ENCODE measurements around the gene EVI5. TPM values are rescaled to one million over a fixed set of nuclear protein-coding genes. Genes with fewer than 3 reads are reported as not detected.

Gene EVI5
- total RNA-seq (10 to 100 TPM; 20.5 to 46.2 (median 27.4) TPM), polyA plus RNA-seq (1 to 10 TPM; 4.6 to 5.0 TPM)
- long read RNA-seq, donor 1, partial matches to known transcripts = 2 of 6 reads
- long read RNA-seq, donor 1, other reads (novel, unspliced or antisense) = 4 of 6 reads
- long read RNA-seq, donor 2, partial matches to known transcripts = 1 of 14 reads
- long read RNA-seq, donor 2, other reads (novel, unspliced or antisense) = 13 of 14 reads
- long read RNA-seq, donor 3, partial matches to known transcripts = 11 of 25 reads
- long read RNA-seq, donor 3, other reads (novel, unspliced or antisense) = 14 of 25 reads

GRCh38 chr1:92784639-92785500 is at the start of gene EVI5:
TSS of gene EVI5 (minus strand) at chr1:92785108. CDS start at chr1:92736546, 48,562 bp downstream.
- WGBS, 2 donors = 1% methylated on average over 87 to 94 of the region's 94 CpGs
- intact Hi-C loops (cut with DNase I) = loop anchor here in 2 of 10 donors (2.0 to 5.0 kb wide), 2 partner anchors 28 to 47 kb away; partner anchors contain the start of gene RPL5 (in 1 of the 2)

DNA sequence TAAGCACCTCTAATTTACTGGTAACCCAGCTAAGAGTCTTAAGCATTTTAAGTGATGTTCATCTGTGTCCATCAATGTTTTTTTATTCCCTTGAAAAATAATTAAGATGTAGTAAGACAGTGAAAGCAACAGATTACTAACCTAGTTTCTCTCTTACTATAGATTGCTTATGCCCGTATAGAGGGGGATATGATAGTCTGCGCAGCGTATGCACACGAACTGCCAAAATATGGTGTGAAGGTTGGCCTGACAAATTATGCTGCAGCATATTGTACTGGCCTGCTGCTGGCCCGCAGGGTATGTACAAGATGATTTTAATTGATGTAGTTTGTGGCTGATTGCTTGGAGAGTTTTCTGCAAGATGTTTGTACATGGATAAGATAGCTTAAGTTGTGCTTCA is 49.7 kb upstream of the EVI5 start:
- Histone ChIP-seq H3K36me3 (peaks cover 0 to 64% (median 38%) of the 10 kb centered on the region in 9 donors), H3K4me1 (peaks cover 5 to 68% (median 56%) of the 10 kb centered on the region in 9 donors), H3K27me3 (no peaks in the 10 kb centered on the region), H3K4me3 (no peak overlapping the region), H3K27ac (no peak overlapping the region), H3K9me3 (no peaks in the 10 kb centered on the region)
- no peak for TF ChIP-seq CTCF (IDR thresholded peaks at IDR 0.05)
- ATAC-seq (no peak), DNase-seq (no peak)
- WGBS, 2 donors = 73 to 78% methylated on average over 5 of the region's 5 CpGs
- intact Hi-C loops (cut with DNase I) = loop anchor here in 2 of 10 donors (5.0 to 10.0 kb wide), 2 partner anchors 47 to 1040 kb away; partner anchors contain the start of genes DNTTIP2 (in 1 of the 2) and EVI5 (in 1 of the 2)

More at GRCh38 chr1:92784639-92785500, at the start of gene EVI5:
- H3K27ac ChIP-seq = peak within 1 kb of the TSS; percentile 67 to 100 (median 95)
- ATAC-seq (peak; percentile 96 to 98 (median 97)), DNase-seq (peak; percentile 94)
- H3K4me3 ChIP-seq = peak within 1 kb of the TSS; percentile 47 to 91 (median 75)
- H3K9me3 ChIP-seq = no peaks in the 10 kb centered on the region
- peak in 4 of 9 donors; percentile 10 to 45 (median 29) for TF ChIP-seq CTCF (IDR thresholded peaks at IDR 0.05)
- H3K4me1 ChIP-seq = peaks cover 0 to 49% (median 26%) of the 10 kb centered on the region in 9 donors
- H3K36me3 ChIP-seq = peaks cover 0 to 7% (median 0%) of the 10 kb centered on the region in 9 donors
- no peaks in the 10 kb centered on the region for H3K27me3 ChIP-seq

DNA sequence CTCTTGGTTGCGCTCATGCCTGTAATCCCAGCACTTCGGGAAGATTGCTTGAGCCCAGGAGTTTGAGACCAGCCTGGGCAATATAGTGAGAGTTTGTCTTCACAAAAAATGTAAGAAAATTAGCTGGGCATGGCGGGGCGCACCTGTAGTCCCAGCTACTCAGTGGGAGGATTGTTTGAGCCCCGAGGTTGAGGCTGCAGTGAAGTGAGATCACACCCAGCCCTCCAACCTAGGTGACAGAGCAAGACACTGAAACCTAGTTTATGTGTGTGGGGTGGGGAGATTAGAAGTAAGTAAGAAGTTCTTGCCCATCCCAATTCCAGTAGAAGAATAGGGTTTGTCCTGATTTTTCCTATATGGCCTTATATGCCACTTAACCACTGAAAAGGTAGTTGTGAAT is 48.9 kb upstream of the EVI5 start:
- intact Hi-C loops (cut with DNase I) = loop anchor here in 2 of 10 donors (5.0 to 10.0 kb wide), 2 partner anchors 47 to 1041 kb away; partner anchors contain the start of genes DNTTIP2 (in 1 of the 2) and EVI5 (in 1 of the 2)
- 71 to 79% methylated on average over 5 of the region's 5 CpGs for WGBS, 2 donors
- H3K36me3 ChIP-seq = peaks cover 0 to 56% (median 38%) of the 10 kb centered on the region in 9 donors
- H3K27ac ChIP-seq = peak overlapping the region in 4 of 10 donors; percentile 85 to 96 (median 88)
- peak overlapping the region in 9 of 10 donors; percentile 6 to 92 (median 76) for H3K4me3 ChIP-seq
- no peaks in the 10 kb centered on the region for H3K27me3 ChIP-seq
- no peaks in the 10 kb centered on the region for H3K9me3 ChIP-seq
- peaks cover 5 to 61% (median 49%) of the 10 kb centered on the region in 9 donors for H3K4me1 ChIP-seq
- no peak for ATAC-seq
- DNase-seq = no peak
- no peak for TF ChIP-seq CTCF (IDR thresholded peaks at IDR 0.05)
